Activated T-cell treated with anti-CD3 and anti-CD28 coated beads, Interleukin-2, amount 50 U/mL, for 48 hours (primary cell): ENCODE results near the gene CRIM1.

ENCODE experiments used
- DNase-seq, 2 experiments: peaks; one replicate each; pipeline ENCODE4 v3.0.0-alpha.2; 2020

Gene CRIM1

DNA sequence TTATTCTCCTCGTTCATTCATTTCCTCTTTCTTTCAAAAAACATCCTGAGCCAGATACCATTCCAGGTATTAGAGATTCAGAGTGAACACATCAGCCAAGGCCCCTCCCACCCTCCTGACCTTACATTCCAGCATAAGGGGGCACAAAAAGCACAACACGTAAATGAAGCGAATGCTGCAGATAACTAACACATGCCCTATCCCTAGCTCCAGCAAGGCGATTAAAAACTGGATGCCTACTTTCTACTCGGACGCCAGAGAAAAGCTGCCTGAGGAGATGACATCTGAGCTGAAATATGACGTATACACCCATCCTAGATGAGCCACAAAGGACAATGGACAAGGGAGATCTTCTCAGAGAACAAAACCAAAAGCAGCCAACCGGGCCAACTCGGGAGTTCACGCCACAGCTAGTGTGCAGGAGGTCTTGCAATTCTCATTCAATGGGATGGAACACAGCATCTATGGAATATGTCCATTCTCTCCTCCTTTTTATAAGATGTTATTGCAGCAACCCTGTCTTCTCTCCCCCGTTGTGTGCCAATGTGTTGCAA lies 208.9 kb downstream of the CRIM1 start:
- DNase-seq = no peak

- DNase-seq = no peak
These were observed 210.1 kb downstream of the CRIM1 start for GRCh38 chr2:36565712-36566111.

DNA sequence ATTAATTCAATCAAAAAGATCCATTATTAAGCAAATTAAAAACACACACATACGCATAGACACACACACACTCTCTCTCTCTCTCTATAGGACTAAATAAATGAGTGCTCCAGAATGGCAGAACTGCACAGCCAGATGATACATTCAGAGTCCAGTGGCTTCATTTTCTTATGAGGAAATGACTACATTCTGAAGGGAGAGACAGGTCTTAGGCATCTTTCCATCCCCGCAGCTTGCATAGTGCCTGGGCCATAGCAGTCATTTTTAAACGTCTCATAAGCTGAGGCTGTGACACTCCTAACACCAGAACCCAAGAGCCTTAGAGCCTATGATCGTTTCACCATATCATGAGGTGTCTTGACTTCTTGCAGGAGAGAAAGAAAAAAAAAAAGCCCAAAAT lies 211.3 kb downstream of the CRIM1 start:
- no peak for DNase-seq

GRCh38 chr2:36567711-36568408 lies 212.3 kb downstream of the CRIM1 start:
- DNase-seq = no peak

GRCh38 chr2:36568516-36569246 lies 213.1 kb downstream of the CRIM1 start:
- DNase-seq = no peak

DNA sequence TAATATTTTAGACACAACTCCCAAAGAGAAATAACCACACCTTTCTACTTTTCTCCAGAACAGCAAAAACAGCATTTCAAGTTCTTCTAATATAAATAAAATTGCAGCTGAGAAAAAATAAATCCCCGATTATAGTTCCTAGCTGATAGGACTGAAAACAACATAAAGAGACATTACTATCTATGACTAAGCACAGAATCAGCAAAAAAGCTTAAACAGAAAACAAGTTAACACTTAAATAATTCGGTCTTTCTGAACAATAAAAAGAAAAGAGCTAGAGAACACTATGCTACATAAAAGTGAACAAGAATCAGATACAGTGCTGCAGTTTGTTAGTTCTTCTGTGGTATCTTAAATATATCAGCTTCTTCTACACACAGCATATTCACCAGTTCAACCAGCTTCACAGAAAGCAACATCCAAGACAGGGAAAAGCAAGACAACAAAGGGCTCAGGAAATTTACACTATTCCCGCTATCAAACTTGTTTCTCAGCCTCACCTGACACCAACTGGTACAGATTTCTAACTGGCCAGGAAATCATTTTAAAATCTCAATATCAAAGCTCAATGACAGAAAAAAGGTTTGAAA lies 213.8 kb downstream of the CRIM1 start:
- DNase-seq = no peak

DNA sequence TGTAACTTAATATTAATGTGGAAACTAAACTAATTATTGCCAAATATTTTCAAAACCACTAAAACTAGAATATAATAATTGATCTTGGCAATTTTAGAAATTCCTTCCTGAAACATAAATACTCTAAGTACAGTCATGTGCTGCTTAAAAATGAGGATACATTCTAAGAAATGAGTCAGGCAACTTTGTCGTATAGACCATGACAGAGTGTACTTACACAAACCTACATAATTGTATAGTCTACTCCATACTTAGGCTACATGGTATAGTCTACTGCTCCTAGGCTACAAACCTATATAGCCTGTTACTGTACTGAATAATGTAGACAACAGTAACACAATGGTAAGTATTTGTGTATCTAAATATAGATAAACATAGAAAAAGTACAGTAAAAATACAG lies 214.8 kb downstream of the CRIM1 start:
- DNase-seq = no peak

DNA sequence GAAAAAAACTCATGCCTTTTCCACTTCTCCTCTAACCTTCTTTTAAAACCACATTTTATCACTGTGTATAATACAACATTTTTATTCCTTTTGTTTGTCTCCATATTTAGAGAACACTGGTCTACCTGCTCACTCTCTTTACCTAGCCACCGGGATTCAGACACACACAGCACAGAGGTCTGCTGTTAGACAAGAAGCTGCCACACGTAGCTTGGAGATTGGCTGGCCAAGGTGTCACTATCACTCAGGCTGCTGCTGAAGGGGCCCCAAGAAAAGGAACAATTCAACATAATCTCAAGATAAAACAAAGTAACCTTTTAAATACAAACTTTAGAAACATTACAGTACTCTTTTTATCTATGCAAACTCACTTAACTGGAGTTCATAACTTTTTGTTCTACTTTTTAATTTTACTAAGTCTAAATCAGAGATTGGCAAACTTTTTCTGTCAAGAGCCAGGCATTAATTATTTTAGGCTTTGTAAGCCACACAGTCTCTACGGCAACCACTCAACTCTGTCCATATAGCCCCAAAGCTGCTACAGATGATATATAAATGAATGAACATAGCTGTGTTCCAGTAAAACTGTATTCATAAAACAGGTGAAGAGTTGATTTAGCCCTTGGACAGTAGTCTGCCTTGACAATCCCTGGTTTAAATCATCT lies 216.6 kb downstream of the CRIM1 start:
- no peak for DNase-seq

GRCh38 chr2:36572719-36573059 lies 217.1 kb downstream of the CRIM1 start:
- no peak for DNase-seq

GRCh38 chr2:36573165-36573564 lies 217.6 kb downstream of the CRIM1 start:
- no peak for DNase-seq

- no peak for DNase-seq
These were observed 219.0 kb downstream of the CRIM1 start for GRCh38 chr2:36574560-36574959.

DNA sequence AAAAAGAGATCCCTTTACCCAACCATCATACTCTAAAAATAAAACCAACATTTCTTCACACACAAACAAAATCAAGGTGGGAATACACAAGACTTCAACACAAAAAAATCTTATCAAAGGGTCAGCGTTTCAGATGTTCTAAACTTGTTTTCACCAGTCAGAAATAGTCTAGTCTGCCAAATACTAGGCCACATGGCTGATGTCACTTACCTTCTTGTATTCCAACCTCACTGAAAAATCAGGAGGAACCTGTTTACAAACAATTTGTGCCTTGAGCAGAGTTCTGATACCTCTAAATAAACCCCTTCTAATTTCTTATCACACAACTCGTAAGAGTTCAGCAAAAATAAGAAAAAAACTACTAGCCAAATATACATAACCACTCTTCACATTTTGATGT lies 222.3 kb downstream of the CRIM1 start:
- no peak for DNase-seq

DNA sequence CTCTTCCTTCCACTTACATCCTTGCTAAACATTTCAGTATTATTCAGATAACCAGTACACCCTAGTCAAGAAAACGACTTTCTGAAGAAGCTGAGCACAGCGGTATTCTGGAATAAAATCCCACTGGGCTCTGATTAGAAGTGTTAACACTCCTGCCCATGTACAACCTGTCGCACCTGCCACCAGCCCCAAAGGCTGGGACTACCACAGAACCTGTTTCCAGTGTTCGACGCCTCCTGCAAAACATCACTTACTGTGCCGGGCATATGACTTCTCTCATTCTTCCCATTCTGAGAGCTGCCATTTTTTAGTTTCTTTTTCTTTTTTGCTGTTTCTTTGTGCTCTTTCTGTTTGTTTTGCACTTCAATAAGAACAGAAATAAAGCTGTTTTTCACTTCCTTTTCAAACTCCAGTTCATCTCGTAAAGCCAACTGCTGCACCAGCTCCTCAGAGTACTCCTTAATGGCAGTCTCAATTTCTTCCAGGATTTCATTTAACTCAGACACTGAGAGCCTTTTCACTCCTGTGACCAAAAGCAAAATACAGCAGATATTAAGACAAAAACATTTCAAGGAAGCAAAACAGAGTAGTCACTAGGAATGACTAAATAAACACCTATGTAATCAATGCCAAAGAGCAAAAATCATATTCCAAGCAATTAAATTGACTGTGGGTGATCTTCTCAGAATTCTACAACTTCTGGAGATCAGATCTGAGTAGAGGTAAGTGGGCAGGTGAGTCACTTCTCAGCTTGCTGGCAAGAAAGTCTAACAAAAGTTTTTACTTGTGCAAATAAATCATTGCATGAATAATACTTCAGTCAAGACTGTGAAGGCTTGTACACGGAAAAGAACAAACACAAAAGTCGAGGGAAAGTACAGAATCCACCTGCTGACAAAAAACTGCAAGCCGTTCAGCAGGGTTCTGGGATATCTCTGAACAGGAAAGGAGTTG lies 223.0 kb downstream of the CRIM1 start:
- no peak for DNase-seq

GRCh38 chr2:36579297-36579664 lies 223.7 kb downstream of the CRIM1 start:
- no peak for DNase-seq

- no peak for DNase-seq
These were observed 227.0 kb downstream of the CRIM1 start for GRCh38 chr2:36582538-36582937.

GRCh38 chr2:36582951-36583350 lies 227.4 kb downstream of the CRIM1 start:
- DNase-seq = no peak

DNA sequence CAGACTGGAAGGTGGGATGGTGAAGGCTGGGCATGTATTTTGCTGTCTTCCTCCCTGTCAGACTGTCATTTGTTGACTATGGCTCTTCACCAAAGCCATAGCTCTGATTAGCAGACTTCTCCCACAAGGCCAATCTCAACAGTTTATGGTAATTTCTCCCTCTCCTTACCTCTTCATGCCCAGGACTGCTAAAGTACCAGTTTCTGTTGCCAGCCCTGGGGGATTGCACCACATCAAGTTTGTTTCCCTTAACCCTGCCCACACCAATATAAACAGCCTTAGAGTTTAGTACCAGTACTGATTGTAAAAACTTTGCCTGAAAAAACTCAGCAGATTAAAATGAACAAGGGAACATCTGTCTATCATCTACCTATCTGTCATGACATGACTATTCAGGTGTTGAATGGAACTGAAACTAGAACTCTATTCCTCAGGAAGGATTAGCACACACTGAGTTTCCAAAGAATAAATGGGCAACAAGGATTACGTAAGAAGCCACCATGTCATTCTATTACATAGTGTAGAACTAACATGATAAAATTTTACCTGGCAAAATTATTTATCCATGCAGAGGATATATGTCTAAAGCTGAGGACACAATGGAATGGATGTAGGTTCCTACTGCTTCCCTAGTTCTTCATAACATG lies 228.7 kb downstream of the CRIM1 start:
- no peak for DNase-seq

DNA sequence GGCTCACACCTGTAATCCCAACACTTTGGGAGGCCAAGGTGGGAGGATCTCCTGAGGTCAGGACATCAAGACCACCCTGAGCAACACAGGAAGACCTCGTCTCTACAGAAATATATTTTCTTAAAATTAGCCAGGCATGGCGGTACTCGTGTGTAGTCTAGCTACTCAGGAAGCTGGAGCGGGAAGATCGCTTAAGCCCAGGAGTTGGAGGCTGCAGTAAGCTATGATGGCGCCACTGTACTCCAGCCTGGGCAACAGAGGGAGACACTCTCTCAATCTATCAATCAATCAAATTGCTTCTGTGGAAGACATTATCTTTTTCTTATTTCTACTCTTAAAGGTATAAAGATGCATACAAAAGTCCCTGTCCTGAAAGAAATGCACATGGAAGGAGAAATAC lies 231.1 kb downstream of the CRIM1 start:
- no peak for DNase-seq

GRCh38 chr2:36587101-36587500 lies 231.5 kb downstream of the CRIM1 start:
- DNase-seq = no peak

GRCh38 chr2:36587556-36587955 lies 232.0 kb downstream of the CRIM1 start:
- no peak for DNase-seq

- no peak for DNase-seq
These were observed 233.7 kb downstream of the CRIM1 start for GRCh38 chr2:36589230-36589630.

- DNase-seq = no peak
These were observed 239.3 kb downstream of the CRIM1 start for GRCh38 chr2:36594849-36595248.
